ENCODE data around the gene CDH23.

GRCh38 chr10:71598621-71599055 is 201.9 kb downstream of the CDH23 start:
- TF ChIP-seq CTCF (IDR thresholded peaks at IDR 0.05) (no peak), POLR2AphosphoS5 (IDR thresholded peaks at IDR 0.05) (peak; percentile 58), POLR2A (IDR thresholded peaks at IDR 0.05) (no peak)
